ENCODE results near the gene TDP1.

GRCh38 chr14:89996963-89997362, 41.2 kb downstream of the TDP1 start:
- TF ChIP-seq CTCF (IDR thresholded peaks at IDR 0.05) (no peak), POLR2AphosphoS5 (IDR thresholded peaks at IDR 0.05; ENCODE audit: low read depth, low read length) (no peak), SIN3A (IDR thresholded peaks at IDR 0.05; ENCODE audit: borderline replicate concordance, insufficient read depth, low read depth, low read length) (no peak), TCF7L2 (IDR thresholded peaks at IDR 0.05; ENCODE audit: low read depth, low read length) (no peak), REST (IDR thresholded peaks at IDR 0.05; ENCODE audit: insufficient read depth in 1 of 2, low read depth in 2 of 2, low read length in 1 of 2) (no peak)
